ENCODE data around the gene LATS1.

DNA sequence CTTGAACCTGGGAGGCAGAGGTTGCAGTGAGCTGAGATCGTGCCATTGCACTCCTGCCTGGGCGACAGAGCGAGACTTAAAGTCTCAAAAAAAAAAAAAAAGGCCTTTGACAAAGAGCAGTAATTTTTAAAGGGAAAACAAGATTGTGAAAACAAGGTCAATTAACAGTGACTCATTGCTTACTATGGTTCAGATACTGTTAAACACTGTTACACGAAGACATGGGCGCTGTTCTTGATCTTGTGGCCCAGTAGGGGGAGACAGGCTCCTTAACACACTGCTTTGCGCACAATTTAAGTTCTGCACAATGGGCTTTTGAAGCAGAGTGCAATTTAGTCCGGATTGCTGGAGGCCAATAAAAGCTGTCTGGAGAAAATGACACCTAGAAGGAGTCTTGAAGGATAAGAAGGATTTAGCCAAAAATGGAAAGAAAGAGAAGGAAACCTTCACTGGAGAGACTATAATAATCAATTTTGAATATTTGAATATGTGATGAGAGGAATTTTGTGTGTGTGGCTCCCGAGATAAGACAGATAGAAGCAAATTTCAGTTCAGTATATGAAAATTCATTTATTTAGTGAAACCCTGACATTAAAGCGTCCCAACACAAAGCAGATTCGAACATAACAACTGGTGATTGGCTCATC lies 6.0 kb upstream of the LATS1 start:
- no peak for TF ChIP-seq RXRA (IDR thresholded peaks at IDR 0.05)
- TF ChIP-seq, protein P1, sequence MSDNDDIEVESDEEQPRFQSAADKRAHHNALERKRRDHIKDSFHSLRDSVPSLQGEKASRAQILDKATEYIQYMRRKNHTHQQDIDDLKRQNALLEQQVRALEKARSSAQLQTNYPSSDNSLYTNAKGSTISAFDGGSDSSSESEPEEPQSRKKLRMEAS (IDR thresholded peaks at IDR 0.05) = no peak
